Ovary (tissue), 3 donors: ENCODE measurements around the gene HAL.

Experiments
- CTCF ChIP-seq, 3 donors: fragments of 450-650 bp in 2 of 3; fragments of 200-600 bp in 1 of 3; IDR thresholded peaks; one replicate each; pipeline versions ENCODE4 v1.5.1 to v1.8.0; 2016 to 2022; ENCODE audit warnings: antibody characterized with exemption in 3 of 3, mild to moderate bottlenecking in 1 of 3
- EP300 ChIP-seq: sonication (generic); formaldehyde crosslinking; IDR thresholded peaks from one replicate; pipeline ENCODE4 v1.6.1; 2017; ENCODE audit warnings: antibody characterized with exemption
- POLR2A ChIP-seq: fragments of 450-650 bp; IDR thresholded peaks from one replicate; pipeline ENCODE4 v1.6.1; 2017; ENCODE audit warnings: antibody characterized with exemption, mild to moderate bottlenecking, moderate library complexity
- donor health status: DM: no; HTN: no; CAD: no.

GRCh38 chr12:96034621-96035282 lies 38.6 kb upstream of the HAL start:
- TF ChIP-seq CTCF (IDR thresholded peaks at IDR 0.05), result no peak
- no peak for TF ChIP-seq POLR2A
- no peak for TF ChIP-seq EP300
